Kasumi-1 (cell line): ENCODE results near the gene RPP30.
"Not testable (repeated sequence)": the region's sequence is repeated elsewhere in the genome, so short reads cannot be mapped to it uniquely, and the experiment has no call there.

Source experiments
- DNase-seq, 2 experiments: peaks; one replicate each; lab custom pipeline; 2025; lab: John Stamatoyannopoulos, UW

Gene RPP30

DNA sequence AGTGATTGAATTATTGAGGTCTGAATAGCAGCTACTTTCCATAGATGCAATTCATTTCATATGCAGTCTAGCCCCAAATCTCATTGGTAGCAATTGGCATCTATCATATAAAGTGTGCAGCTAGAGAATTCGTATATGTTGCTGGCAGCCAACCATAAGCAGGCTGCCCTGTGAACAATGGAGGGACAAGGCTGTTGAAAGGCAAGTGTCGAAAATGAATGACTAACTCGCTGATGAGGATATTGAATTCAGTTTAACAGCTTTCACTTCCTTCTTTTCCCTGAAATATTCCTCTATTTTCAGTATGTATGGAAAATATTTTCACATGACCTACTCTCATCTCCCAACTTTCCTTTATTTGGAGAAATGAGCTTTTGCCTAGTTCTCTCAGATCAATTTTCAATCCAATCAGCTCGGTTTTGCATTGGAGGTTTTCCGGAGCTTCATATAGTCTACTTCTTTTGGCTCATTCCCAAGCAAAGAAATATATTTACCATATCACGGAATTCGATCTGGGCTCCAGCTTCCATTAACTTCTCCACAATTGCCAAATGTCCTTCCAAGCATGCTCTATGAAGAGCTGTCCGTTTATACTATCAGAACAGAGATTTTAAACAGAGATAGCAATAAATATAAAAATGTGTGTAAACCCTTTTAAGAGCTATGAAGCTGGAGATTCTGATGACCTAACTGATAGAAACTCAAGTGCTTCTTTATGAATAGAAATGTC, 45.6 kb downstream of the RPP30 start:
- DNase-seq, result no peak

DNA sequence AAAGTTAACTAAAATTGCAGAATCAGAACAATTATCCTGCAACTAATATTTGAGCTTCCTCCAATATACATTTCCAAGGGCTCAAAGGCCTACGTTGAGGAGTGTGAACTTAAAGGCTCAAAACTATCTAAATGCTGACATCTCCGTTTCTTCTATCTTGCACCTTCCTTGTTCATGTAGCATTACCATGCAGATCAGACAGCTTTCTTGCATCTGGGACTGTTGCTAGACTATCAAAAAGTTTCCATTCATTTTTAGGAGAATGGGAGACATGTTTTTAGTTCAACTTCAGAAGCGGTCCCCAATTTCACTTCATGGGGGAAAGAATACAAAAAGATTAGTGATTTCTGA, 46.2 kb downstream of the RPP30 start:
- DNase-seq, result no peak

DNA sequence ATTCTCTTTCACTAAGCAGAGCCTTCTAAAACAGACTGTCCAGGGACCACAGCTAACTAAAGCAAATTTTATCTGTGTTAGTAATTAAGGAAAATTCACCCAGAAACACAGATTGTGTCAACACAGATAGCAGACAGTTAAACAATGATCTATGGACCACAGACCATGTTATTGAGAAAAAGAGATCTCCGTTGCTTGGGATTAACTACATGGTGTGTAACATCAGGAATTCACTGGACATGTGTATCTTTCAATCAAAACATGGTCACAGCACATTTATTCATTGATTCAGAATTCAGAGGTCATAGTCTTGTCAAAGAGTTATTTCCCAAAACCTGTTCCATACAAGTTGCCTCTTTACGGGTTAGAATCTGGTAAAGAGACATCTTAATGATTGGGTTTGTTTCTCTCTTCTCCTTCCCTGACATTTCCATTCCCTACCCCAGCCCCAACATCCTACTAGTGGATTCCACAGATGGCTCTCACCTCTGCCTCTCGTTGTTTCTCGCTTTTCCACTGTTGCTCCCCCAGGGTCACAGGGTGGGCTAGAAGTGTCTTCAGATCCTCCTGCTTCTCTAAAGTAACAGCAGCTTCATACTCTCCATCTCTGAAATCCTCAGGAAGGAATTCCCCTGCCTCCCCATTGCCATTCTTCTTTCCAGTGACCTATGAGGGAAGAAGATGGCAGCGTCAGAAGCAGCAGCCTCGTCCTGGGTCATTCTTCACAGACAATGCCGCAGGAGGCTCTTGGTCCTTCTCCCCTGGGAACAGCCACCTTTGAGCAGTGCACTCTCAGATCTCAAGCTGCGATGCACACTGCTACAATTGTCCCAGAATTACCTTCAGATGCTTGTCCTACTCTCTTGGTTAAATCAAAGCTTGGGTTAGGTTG, 48.2 kb downstream of the RPP30 start:
- DNase-seq, result no peak

DNA sequence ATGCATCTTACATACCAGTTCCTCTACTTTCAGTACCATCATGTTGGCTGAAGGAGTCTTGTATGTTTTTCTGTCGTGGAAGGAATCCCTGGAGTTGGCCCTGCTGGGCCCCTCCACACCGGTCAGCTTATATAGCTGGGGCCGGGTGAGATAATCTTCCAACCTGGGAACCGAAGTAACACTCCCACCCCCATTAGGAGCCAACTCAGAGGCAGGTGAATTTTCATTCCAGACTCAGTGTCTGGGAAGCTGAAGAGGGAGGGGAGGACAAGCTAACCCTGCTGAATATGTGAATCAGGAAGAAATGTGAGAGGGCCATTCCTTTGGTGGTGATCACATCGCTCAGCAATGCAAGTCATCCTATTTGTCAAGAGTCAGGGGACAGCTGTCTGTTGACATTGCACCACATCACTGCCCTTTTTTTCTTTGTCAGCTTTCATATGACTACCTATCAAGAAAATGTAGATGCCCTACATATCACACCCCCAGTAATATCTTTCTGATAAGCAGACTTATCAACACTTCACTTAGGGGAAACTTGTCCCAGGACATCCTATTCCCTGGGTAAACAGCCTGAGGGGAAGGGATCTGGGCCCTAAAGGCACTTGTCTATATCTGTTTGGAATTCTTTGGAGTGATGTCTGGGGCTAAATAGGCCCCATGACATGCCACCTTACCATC, 49.4 kb downstream of the RPP30 start, which contains the start of gene ANKRD1:
Gene ANKRD1 (minus strand): TSS at position 102 of the 681 bp plus-strand sequence. CDS start 60 bp downstream, at position 42.
- DNase-seq, result no peak

DNA sequence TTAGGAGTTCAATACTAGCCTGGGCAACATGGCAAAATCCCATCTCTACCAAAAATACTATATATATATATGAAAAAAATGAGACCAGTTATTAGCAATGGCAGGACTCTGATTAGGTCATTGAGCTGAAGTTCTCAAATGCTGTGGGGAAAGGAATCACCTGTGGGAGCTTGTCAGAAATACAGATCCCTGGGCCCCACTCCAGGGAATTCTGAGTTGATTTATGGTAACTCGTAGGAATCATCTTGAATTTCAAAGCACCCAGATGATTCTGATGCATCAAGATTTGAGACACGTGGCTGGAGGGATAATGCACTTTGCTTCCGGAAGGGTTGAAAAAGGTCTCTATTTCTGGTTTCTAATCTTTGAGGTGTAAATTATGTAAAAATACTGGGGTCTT, 50.1 kb downstream of the RPP30 start:
- DNase-seq, result no peak

DNA sequence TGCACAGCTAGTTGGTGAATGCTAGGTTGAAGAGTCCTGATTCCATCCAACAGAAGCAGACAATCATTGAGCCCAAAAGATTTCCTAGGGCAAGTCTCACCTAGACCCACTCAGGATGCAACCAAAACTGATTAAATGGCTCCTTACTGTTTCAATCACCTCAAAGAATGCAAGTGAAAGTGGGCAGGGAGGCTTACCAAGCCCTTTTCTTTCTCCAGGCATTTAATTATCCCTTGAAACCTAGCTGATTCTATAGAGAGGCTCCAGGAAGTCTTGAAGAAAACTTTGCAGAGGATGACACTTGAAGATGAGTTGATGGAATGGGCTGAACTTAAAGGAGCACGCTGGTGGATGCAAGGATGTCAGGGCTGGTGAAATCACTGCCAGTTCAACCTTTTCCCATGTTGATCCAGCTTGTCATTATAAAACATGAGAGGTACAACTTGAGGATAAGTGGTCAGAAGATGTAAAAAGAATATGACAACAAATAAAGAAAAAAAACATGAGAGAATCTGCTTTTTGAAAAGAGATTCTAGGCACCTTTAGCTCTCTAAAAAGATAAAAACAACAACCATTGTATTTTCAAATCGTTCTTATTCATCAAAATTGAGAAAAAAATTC, 51.4 kb downstream of the RPP30 start:
- DNase-seq, result no peak

DNA sequence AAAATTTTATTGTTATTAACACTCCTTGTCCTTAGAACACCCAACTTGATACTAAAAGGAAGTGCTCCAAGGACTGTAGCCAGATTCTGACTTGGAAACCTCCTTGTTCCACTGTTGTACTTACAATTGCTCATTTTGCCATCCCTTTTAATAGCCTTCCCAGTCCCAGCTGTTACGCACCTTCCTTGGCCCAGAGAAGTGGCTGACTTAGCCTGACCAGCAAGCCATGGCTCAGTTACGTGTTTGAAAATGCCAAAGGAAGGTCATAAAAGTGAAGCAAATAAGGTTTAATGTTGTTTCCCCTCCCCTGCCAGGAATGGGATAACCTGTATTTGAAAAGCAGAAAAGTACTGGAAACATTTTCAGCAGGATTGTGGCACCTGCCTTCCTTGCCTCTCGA, 52.8 kb downstream of the RPP30 start:
- DNase-seq, result no peak

DNA sequence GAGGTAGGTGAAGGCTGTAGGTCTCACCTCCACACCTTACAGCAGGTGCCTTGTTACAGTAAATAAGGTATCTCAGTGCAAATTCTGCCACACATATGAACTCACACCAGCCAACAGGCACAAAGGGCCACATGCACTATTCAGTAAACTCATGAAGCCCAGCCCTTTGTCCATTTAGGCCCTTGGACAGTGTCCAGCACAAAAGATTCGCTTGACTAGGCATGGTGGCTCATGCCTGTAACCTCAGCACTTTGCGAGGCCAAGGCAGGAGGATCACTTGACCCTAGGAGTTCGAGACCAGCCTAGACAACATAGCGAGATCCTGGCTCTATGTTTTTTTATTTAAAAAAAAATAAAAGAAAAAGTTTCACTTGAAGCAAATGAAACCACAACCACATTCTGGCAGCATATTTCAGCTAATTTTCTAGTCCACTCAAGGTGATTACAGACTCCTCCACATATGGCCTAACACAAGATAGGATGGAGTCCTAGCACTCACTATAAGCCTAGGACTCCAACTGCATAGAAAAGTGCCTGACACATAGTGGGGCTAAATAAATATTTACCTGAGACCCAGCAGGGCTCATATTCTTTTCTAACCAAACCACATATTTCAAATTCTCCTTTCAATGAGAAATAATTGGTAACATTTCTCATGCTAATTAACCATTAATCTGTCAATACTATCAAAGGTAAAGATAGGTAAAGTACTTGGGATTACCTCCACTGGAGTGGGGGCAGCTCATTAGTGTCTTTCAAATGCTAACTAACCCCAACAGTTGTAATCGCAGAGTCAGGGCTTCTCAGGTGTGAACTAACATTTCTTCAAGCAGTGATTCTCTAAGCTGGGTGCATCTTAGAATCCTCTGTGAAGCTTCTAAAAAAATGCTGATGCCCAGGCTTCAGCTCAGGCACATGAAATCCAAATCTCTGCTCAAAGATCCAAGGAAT, 53.6 kb downstream of the RPP30 start:
- no peak for DNase-seq

DNA sequence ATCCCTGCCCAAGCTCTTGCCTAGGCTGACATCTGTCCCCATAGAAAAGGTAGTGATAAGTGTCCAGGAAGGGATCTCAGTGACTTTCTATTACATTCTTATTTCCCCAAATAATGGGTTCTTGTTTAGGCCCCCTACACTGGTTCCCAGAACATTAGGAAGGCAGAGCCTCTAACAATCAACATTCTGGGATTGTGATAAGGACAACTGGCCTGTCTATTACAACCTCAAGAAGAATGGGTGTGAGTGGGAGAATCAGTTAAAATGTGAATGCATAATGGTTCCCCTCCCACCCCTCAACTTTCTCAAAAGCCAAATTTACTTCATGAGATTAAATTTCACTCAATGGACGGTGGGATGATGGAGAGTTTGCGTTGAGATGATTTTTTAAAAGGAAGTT, 55.5 kb downstream of the RPP30 start:
- DNase-seq, result no peak

DNA sequence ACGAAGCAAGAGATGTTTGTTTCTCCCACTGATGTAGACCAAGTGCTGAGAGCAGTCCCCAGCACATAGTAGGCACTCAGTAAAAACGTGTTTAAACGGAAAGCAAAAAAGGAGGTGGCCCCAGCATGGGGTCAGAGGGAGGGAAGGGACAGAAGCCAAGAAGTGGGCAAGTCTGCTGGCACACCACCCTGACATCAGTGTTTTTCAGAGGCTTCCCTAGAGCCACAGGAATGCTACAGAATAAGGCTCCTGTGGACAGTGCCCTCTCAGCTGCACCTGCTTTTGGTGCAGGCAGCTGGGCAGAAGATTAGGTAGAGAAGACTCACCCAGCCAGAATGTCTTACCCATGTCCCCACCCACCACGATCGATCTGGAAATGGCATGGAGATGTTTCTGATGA, 57.4 kb downstream of the RPP30 start:
- no peak for DNase-seq

DNA sequence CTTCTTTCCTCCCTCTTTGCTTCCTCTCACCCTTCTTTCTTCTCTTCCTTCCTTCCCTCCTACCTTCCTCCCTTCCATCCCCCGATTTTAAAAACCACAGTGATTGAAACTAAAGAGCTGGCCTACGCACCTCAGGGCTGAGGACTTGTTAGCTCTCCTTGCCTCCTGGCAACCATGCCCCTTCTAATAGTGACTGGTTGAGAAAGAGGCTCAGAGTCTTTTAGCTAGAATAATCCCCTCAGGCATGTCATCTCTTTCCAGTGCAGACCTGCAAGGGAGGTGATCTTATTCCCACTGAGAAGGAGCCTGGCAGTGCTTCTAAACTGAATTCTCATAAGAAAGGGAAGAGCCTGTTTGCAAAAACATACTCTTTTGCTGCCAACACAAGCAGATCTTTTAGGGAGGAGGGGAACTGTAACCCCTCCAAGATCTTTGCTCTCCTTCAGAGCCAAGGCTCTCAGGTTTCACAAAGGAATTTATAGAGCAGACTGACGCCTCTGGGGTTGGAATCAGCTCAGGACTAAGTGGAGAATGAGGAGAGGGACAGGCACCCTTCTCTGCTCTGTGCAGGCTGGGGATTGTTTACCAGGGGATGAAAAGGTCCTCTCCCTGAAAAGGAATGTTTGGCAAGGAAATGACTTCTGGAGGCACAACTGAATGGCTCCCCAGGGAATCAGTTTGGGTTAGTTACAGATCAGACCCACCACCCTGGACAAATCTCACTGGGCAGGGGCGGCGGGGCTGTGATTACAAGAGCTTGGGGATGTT, 58.5 kb downstream of the RPP30 start:
- DNase-seq, result no peak

DNA sequence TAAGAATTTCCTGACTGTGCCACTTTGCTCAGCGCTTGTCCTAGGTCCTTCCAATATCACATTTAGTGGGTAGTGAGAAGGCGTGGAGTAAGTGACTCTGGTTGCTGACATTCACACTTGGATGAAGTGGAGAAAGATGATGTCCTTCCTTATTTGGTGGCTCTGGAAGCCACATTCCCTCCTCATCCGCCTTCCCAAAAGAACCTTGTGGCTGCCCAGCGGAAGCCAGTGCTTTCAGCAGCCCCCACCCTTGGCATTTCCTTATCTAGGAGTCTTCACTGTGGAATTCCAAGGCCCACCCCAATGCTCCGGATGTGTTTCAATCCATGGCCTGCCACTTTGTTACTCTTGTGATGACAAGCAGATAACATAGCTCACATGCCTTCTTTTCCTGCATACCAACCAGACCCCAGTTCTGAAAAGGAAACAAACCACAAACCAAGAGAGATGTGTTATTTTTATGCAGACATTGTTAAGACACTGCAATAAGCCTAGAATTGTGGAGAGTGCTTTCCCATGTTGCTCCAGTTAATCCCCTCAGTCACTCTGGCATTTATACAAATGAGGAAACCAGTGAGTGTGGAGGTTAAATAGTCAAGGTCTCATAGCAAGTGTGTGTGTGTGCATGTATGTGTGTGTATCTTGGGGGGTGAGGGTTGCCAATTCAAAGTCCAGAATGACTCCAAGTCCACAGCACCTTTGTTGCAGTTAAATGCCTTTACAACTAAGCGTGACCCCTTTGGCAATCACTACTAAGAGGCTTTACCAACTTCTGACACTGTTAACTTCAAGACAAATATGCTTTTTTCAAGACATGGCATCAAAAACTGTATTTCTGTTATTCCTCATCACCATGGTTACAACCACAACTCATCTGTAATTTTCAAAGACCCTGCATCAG, 59.4 kb downstream of the RPP30 start:
- peak; percentile 39 to 47 for DNase-seq

DNA sequence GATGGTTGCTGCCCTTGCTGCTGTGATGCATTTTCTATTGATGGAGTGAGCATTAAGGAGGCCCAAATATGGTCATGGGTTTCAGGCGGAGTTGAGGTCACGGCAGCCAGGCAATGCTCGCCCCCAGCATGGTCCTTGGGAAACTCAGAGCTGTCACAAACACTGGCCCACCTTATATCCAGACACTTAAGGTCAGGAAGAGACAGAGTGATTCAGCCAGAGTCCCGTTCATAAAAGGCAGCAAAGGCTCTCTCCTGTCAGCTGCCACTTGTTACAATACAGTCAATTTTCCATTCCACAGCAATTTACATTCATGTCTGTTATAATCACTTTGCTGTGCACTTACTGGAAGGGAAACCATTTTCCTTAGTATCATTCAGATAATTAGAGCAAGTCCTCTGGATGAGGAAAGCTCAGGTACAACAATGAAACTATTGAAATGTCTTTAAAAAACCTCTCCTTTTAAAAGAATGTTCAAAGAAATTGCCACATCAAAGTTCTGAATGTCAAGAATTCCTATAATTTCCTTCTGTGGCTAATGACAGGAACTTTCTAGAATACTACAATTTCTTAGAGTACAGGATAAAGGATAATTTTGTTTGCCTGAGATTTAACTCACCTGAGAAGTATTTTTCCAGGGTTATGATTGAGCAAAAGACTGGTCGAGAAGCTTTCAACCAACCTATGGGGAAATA, 64.0 kb downstream of the RPP30 start:
- no peak for DNase-seq

DNA sequence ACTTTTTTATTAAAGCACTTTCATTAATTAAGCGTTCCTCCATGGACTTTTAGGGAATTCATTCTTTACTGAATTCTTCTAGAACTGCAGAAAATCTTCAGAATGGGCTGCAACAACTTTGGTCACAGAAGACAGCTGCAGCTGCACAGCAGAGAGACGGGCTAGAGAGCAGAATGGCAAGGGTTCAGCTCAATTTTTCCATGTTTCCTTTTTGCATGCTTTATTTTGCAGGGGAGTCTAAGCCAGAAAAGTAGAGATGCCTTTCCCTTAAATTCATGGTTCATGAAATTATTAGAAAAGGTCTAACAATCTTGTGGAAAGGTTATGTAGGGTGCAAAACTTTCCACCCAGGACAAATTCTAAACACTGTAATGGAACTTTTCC, 64.5 kb downstream of the RPP30 start:
- DNase-seq, result no peak

DNA sequence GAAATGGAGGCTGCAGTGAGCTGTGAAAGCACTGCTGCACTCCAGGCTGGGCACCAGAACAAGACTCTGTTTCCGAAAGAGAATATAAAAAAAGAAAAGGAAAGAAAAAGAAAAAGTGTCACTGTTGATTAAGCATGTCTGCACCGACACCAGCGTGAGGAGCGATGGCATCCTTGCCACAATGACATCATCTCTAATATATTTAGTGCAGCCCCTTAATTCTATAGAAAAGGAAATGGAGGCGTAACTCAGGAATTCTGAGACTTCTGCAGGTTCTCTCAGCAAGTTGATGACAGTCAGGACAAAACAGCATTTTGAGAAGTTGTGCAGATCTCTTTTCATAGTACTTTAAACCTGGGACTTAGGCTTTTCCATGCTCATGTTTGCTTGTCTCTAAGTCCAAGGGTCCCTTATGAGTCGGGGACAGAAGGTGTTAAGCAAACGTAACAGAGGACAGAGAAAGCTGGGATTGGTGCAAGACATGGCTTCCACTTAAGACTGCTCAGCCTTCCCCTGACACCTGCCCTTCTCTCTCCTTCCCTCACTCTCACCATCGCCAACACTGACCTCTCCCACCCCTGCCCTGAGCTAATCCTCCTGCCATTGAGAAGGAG, 66.0 kb downstream of the RPP30 start:
- no peak for DNase-seq

DNA sequence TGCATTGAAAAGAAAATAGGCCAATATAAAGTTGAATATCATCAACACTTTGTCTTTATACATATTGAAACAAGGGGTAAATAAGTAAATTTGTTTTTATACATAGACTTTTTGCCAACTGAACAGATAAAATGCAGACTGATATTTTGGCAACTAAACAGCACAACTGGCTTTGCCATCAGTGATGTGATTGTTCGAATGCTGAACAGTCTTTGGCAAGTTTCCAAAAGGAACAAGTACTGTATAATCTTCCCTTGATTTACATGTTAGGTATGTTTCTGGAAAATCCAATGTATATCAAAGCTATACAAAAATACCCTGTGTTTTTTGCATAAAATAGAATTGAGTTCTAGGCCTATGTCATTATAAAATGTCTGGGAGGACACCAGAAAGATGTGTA, 67.3 kb downstream of the RPP30 start:
- no peak for DNase-seq

DNA sequence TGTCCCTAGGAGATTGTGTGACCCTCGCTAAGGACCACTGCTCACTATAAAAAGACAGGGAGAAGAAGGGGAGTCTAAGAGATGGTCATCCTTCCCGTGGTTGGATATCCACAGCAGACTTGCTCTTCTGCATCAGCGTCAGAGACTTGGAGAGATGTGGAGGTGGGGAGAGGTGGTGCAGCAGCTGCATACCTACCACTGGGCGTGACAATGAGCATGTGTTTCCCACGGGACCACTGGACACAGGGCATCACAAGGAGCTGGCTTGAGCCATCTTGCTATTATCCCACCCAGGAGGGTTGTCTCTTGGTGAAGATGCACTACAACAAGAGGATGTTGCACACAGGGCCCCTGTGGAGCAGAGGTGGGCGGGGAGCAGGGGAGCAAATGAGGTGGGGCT, 67.9 kb downstream of the RPP30 start:
- no peak for DNase-seq

DNA sequence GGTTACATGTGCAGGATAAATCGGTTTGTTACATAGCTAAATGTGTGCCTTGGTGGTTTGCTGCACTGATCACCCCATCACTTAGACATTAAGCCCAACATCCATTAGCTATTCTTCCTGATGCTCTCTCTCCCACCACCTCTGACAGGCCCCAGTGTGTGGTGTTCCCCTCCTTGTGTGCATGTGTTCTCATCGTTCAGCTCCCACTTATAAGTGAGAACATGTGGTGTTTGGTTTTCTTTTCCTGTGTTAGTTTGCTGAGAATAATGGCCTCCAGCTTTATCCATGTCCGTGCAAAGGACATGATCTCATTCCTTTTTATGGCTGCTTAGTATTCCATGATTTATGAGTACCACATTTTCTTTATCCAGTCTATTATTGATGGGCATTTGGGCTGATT, 71.2 kb downstream of the RPP30 start:
- DNase-seq, result not testable (repeated sequence)
